NCI-H82 treated with DMSO at 0.1 percent for 48 hours (cell line): ENCODE data around the gene VTA1.
"Not testable (repeated sequence)": the region's sequence is repeated elsewhere in the genome, so short reads cannot be mapped to it uniquely, and the experiment has no call there.

ENCODE experiments used
- DNase-seq: peaks from one replicate; lab custom pipeline; 2025; ENCODE audit not compliant: unreplicated experiment; lab: John Stamatoyannopoulos, UW

VTA1 gene

DNA sequence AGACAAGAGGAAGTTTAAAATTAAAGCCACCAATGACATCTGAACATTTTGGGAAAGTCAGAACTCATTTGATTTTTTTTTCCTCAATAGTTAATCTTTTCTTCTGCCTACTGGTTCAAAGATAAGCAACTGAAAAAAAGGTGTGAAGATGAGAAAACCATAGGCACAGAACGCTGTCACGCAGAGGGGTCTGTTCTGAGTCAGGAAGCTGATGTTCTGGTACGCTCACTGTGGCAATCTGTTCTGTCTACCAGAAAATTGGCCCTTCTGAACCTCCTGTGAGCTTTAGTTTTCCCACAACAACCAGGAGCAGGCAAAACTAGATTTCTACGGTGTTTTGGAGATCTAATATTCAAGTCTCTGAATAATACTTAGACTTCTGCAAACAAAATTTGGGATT lies 78.1 kb downstream of the VTA1 start:
- DNase-seq, result no peak

DNA sequence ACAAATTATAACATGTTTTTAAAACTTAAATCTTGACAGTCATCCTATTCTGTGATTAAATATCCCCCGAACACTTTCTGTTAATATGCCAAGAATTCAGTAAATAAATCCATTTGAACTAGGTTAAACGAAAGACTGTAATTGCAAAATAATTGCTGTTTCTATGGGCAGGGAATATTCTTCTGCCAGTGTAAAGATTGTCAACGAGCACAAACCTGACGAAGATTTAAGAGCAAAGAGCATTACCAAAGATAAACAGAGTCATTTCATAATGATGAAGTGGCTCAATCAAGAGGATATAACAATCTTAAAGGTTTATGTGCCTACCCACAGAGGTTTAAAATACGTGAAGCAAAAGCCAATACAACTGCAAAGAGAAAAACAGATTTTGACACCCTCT lies 78.5 kb downstream of the VTA1 start:
- no peak for DNase-seq

DNA sequence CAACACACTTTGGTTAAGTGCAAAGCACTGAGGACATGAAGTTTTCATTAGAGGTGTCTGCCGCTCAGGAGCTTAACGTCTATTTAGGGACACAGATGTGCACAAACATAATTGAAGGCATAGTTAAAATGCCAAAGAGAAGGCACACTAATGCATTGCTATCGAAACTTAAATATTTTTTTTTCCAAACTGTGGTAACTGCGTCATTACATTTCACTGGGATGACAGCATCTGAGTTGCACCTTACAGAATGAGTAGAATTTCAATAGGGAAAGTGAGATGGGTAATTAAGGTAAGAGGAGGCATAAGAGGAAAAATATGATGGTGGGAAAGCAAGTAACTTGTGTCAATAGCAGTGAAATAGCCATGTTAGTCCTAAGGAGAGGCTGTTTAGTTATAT lies 79.7 kb downstream of the VTA1 start:
- no peak for DNase-seq

DNA sequence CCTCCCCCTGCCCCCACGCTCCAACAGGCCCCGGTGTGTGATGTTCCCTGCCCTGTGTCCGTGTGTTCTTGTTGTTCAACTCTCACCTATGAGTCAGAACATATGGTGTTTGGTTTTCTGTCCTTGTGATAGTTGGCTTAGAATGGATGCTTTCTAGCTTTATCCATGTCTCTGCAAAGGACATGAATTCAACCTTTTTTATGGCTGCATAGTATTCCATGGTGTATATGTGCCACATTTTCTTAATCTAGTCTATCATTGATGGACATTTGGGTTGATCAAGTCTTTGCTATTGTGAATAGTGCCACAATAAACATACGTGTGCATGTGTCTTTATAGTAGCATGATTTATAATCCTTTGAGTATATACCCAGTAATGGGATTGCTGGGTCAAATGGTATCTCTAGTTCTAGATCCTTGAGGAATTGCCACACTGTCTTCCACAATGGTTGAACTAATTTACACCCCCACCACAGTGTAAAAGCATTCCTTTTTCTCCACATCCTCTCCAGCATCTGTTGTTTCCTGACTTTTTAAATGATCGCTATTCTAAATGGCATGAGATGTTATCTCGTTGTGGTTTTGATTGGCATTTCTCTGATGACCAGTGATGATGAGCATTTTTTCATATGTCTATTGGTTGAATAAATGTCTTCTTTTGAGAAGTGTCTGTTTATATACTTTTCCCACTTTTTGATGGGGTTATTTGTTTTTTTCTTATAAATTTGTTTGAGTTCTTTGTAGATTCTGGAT lies 82.6 kb downstream of the VTA1 start:
- not testable (repeated sequence) for DNase-seq

DNA sequence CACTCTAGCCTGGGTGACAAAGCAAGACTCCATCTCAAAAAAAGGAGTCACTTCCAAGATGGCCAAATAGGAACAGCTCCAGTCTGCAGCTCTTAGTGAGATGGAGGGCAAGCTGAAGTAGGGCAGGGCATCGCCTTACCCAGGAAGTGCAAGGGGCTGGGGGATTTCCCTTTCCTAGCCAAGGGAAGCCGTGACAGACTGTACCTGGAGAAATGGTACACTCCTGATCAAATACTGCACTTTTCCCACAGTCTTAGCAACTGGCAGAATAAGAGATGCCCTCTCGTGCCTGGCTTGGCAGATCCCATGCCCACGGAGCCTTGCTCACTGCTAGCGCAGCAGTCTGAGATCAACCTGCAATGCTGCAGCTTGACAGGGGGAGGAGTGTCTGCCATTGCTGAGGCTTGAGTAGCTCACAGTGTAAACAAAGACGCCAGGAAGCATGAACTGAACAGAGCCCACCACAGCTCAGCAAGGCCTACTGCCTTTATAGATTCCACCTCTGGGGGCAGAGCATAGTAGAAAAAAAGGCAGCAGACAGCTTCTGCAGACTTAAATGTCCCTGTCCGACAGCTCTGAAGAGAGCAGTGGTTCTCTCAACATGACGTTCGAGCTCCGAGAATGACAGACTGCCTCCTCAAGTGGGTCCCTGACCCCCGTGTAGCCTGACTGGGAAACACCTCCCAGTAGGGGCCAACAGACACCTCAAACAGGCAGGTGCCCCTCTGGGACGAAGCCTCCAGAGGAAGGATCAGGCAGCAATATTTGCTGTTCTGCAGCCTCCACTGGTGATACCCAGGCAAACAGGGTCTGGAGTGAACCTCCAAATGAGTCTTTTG lies 85.4 kb downstream of the VTA1 start:
- not testable (repeated sequence) for DNase-seq

DNA sequence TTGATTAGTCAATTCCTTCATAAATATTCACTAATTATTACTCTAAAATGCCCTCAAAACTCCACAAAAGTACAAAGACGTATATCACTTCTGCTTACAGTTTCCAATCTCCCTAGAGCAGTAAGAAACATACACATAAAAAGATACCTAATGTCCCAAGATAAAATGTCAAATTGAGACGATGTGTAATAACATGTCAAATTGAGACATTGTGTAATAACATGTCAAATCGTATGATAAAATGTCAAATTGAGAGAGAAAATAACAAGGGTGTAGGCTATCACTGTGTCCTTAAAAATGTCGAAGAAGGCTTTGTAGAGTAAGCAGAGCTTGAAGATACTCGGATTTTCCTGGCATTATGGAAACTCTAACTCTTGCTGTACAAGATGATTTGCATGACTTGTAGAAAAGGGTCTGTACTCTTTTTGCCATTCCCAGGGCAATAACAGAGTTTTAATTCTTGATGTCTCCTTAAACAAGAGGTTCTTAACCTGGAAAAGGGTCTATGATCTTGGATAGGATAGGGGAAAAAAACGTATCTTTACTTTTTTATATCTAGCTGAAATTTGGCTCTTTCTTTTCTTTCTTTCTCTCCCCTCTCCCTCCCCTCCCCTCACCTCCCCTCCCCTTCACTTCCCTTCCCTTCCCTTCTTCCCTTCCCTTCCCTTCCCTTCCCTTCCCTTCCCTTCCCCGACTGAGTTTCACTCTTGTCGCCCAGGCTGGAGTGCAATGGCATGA lies 87.1 kb downstream of the VTA1 start:
- no peak for DNase-seq

DNA sequence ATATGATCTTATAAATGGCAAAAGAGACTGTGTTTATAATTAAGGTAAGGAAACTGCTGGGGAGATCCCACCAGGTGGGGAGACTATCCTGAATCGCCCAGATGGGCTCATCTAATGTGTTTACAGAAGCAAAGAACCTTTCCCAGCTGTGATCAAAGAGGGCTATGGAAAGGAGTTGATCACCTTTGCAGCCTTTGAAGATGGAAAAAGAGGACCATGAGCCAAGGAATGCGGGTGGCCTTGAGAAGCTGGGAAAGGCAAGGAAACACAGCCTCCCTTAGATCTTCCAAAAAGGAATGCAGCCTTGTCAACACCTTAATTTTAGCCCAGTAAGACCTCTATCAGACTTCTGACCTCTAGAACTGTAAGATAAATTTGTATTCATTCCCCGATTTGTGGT lies 88.2 kb downstream of the VTA1 start:
- DNase-seq, result no peak

DNA sequence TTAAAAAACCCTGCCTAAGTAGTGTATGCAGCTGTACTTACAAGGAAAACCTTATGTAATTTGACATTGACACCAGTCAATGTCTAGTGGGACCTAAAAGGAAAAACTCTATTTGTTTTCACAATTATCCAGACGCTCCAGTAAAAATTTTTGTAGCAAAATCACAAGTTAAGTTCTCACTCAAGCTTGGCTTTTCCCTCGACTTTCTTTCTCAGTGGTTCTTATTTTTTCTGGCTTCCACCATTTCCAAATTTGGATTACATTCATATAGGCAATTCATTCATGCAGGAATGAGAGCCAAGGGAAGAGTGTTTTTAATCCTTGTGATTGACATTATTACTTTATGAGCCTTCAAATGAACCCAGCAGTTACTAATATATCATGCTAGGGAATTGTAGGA lies 88.7 kb downstream of the VTA1 start:
- no peak for DNase-seq

DNA sequence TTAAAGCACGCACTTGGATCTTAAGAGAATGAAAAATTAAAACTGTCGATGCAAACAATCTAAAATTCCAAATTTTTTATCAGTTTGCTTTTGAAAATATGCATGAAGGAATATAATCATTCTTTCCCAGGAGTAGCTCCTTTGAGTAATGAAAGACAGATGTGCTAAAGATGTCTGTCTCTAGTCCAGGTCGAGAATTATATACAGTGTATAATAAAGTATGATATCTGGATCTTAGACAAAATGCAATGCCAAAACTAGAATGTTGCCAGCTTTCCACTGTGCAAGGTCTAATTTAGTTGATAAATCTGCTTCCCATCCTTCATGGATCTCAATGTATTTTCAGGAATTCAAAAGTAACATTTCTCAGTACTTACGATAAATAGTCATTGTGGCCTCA lies 89.6 kb downstream of the VTA1 start:
- no peak for DNase-seq

DNA sequence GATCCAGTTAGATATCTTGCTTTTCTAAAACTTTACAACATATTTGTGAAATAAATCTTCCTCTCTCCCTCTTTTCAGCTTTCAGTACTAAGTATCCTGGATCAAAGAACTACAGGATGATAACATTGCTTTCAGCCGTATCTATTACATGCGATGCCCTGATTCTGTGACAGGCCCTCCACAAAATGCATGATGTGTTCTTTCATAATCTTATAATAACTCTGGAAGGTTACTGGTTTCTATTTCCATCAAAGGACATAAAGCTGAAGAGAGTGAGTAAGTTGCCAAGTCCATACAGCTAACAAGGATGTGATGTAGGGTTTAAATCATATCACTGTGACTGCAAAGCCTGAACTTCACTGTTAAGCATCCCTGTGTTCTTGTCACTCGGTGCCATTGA lies 91.8 kb downstream of the VTA1 start:
- no peak for DNase-seq

DNA sequence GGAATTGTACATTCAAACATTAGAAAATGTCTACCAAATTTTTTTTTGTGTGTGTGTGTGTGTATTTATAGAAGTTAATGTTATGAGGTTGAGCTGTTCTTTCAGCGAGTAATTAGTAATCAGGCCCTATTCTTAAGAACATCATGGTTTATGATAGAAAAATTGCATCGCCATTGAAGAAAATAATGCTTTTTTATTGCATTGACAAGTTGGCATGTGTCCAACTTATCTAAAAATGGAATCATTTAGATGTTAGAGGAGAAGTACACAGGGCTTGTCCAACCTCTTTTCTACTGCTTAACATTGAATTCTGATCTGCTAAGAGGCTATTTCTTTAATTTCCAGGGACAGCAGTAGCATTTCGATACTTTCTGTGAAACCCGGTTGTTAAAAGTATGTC lies 93.1 kb downstream of the VTA1 start:
- DNase-seq, result no peak

DNA sequence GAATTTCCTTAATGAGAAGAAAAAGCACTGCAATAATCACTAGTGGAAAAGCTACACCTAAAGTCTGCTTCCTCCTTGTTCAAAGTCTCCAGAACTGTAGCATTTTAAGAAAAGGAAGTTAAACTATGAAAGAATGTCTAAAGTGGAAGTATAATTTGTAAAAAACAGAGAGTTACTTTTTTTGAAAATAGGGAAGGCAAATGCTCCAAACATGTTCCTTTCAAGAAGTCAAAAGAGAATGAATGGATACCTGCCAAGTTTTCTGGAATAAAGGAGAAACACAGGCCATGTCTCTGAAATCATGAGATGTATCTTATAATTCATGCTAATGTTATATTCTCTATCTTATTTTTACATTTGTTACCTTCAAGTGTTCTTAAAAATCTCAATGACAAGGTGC lies 94.0 kb downstream of the VTA1 start:
- no peak for DNase-seq

DNA sequence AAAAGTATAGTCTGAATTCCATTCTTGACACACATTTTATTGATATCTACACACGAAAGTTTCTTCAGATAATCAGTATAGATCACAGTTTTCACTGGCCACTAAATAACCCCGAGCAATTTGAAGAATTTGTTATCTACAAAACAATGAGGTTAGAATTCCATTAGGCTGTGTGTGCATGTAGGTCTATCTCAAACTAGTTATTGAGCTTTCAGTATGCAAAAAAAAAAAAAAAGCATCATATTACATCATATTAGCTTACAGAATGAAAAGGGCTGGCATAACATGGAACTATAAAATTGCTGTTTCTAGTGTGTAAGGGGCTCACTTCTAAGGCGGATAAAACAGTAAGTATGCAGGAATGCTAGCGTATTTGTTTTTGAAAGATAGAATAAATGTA lies 95.2 kb downstream of the VTA1 start:
- DNase-seq, result no peak

DNA sequence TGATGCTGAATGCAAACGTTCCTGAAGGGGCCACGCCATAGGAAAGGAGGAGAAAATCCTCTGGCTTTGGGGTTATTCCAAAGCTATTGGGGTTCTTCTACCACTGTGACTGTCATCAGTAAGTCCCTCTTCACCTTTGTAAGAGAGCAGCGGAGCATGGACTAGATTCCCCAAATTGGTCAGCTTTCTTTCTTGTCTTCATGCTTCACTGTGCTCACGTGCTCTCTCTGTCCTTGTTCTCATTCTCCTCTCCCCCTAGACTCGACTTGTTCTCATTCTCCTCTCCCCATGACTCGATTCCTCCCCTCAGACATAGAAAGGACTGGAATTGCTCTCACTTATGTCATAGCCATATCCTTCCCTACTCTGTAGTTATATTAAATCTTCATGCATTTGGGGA lies 99.9 kb downstream of the VTA1 start:
- DNase-seq, result no peak

DNA sequence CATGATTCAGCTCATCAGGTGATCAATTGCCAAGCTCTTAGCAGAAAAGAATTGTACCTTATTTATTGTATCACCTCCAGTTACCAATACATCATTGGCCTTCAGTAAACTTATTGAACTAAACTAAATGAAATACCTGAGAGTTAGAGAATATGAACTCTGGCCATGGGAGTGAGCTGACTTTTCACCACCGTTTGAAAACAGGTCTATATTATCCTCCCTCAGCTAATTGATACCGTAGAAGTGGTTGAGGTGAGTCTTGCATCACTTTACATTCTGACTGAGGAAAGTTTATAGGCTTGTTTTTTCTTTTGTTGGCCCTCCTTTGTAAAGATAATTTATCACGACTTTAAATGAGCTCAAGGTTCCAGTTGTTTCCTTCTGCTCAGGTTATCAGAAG lies 102.2 kb downstream of the VTA1 start:
- no peak for DNase-seq

DNA sequence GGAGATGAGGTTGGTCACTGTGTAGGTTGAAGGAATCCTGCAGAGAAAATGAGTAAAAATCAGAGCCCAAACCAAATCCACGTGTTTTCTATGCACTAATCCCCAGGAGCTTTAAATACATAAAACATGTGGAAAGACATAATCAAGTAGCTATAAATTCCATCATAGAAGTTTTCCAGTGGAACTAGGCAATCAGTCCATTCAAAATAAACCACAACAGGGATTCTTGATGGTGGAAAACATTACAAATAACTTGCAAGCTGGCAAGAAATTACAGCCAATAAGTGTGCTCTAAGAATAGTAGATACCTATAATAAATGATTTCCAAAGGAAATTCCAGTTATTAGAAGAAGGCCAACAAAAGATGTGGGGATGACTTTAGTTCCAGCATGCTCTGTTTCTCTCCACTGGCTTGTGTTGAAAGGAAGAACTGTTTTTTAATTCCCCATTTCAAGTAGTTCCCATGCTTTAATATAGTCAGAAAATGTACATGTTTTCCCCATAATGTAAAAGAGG lies 104.9 kb downstream of the VTA1 start:
- DNase-seq, result no peak

DNA sequence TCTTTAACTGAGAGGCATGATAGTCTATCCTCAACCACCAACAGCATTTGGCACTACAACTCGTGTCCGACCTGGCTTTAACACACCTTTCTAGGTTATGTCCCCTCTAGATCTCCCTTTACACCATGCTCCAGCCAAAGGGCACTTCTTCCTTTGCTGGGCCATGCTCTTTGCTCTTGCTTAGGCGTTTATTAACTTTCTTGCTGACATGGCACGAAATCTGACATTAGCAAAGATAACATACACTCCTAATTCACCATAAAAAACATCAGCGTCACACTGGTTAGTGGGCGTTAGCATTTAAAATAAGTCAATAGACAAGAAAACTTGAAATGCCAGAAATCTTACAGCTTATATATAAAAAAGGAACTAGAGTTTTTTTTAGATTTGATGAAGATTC lies 107.5 kb downstream of the VTA1 start:
- DNase-seq, result no peak

DNA sequence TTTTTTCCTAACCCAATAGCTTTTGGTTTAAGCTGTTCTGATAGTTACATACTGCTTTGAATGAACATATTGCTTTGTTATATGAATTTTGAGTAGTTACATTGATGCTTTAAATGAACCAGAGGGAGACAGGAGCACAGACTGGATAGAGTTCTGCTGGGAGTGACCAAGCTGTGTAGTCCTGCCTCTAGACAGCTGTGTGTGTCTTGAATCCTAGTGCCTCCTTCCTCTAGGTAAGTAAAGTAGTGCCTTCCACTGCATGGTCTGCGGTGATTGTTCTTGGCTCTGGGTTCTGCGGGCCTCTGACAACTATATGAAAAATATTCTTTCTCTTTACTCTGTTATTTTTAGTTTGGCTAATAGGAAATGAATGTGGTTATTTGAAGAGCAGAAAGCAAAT lies 108.7 kb downstream of the VTA1 start:
- DNase-seq, result no peak

DNA sequence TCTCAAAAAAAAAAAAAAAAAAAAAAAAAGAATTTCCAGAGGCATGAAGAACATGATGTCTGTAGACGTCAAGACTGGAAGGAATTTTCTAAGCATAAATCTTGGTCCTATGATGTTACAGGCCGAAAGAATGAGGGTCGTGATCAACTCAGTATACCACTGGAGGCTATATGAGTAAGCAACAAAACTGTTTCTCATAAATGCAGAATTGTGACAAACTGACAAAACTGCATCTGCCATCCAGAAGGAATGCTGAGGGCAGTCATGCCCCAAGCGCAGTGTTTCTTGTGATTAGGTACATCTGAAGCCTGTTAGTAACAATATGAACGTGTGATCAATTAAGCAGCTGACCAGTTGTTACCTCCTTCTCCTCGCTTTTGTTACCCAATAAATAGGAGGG lies 111.2 kb downstream of the VTA1 start:
- DNase-seq, result no peak

DNA sequence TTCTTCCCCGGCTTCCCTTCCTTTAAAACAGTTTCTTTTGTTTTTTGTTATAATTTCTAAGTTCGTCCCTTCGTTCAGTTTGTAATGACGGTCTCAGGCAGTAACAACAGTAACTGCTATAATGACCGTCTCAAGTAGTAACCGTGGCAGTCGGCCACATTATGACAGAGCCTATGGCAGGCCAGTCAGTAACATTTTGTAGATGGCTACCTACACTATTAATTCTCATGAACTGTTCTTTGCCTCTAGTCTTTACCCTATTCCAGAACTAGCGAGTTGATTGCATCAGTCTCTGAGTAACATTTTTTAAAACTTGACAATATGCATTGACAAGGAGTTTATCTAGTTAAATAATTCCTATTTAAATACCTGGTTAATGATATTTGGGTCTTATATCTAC lies 111.7 kb downstream of the VTA1 start:
- DNase-seq, result no peak

DNA sequence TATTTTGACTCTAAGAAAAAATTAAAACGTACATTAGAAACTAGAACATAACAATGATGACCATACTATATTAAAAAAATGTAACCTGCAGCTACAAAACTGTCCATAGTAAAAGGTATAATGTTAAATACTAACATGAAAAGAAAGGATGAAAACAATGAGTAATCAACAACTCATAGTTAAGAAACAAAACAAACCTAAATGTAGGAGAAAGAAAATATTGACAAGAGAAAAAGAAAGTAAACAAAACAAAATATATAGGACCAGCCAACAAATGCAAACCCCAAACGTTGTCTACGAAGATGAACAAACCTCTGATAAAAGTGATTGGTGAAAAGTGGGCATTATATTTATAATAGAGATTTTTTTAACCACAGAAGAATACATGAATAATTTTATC lies 113.7 kb downstream of the VTA1 start:
- DNase-seq, result no peak

DNA sequence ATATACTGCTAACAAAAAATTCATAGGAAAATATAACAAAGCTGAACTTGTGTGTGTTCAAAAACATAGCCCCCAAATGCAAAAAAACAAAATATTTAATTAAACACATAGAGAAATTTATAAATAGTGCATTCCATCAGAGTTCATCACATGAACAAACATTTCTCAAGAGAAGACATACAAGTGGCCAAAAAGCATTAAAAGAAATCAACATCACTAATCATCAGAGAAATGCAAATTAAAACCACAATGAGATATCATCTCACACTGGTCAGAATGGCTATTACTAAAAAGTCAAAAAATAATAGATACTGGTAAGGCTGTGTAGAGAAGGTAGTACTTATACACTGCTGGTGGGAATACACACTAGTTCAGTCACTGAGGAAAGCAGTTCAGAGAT lies 115.2 kb downstream of the VTA1 start:
- DNase-seq, result no peak
